Renal pelvis (tissue), 4 donors: Measurements from ENCODE around the gene ZNF318. TPM values are rescaled to one million over a fixed set of nuclear protein-coding genes. Genes with fewer than 3 reads are reported as not detected.
"Not testable (repeated sequence)": the region's sequence is repeated elsewhere in the genome, so short reads cannot be mapped to it uniquely, and the experiment has no call there.

ENCODE experiments used
- DNase-seq: peaks from one replicate; pipeline ENCODE4 v3.0.0-alpha.2; 2013
- polyA plus RNA-seq, 3 donors: library from polyadenylated mRNA; unstranded; fragments of 120-200 nt; gene quantifications; one replicate each; pipeline ENCODE4 v1.2.1, GENCODE V29; 2013; ENCODE audit not compliant: insufficient read length in 3 of 3

ZNF318 gene
- polyA plus RNA-seq, 3 donors, result 25.9 to 38.8 (median 32.9) TPM

DNA sequence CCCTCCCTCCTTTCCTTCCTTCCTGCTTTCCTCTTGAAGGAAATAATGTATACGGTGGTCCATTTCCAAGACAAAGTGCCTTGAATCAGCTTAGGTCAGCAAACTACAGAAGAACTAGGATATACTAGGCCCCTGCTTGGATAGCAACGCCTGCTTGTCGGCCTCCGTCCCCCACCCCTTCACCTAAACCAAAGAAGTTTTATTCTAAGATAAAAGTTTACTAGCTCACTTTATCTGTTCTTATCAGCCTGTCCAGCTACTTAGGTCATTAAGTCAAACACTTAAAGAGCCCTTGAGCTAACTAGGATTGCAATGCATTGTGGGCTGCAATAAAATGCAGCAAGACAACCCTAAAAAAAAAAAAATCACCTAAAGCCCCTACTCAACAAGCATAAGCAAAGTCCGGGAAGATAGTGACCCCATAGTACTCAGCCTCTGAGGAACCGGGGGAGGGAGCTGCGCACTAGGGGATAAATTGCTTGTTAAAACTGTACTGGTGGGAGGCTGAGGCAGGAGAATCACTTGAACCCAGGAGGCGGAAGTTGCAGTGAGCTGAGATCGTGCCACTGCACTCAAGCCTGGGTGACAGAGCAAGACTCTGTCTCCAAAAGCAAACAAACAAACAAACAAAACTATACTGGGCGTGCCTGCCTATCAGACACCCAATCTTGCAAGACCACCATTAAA, 21.4 kb upstream of the ZNF318 start:
- DNase-seq, result not testable (repeated sequence)

DNA sequence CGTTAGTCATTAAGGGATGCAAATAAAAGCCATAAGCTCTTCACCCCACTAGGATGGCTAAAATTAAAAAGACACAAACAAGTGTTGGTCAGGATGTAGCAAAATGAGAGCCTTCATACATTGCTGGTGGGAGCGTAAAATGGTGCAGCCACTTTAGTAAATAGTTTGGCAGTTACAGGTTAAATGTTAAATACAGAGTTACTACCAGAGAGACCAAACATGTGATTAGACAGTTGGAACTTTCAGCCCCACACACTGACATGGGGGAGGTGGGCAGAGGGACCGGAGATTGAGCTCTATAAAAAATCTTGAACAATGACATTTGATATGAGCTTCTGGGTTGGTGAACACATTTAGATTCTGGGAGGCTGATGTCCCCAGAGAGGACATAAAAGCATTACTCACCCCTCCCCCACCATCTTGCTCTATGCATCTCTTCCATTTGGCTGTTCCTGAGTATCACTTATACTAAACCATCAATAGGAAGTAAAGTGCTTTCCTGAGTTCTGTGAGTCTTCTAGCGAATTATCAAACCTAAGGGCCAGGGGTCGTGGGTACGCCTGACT, 20.4 kb upstream of the ZNF318 start:
- DNase-seq, result no peak

DNA sequence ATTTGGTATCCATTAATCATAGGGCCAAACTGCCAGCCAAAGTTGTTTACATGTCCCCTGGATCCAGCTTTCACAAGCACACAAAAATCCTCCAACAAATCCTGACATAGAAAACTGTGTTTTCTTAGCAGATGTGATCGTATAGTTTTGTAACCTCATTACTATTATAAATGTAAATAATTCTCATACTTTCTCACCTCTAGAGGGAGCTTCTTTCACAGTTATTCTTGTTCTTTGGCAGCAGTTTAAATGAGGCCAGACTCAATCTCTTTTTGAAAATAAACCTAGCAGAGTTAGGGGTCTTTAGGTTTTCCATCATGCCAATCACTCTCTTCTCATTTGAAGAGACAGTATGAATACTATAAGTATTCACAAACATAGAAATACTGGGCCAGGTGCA, 17.0 kb upstream of the ZNF318 start:
- DNase-seq, result no peak

DNA sequence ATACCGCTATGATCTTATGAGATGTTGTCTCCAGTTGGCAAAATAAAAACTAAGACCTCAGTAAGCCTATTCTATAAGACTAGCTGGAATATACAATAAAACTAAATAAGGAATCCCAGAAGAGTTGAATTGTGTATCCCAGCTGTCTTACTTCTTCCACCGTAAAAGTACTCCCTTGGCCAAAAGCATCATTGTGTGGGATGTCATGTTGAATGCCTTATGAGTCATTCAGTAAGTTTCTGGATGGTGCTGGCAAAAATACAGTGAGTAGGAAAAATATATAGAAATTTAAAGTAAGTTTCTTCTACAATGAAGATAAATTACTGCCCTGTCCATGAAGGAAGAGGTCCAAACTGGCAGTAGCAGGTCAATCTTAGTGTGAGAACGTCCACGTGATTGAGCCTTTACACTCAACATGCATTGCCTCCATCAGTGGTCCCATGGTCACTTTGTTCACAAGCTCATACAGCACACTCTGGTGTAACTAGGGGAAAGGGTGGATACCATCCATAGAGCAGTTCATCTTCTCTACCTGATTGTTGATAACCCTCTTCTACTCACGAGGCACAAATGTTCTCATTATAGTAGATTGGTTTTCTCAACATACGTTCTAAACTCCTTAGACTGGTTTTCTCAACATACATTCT, 13.7 kb upstream of the ZNF318 start:
- no peak for DNase-seq

DNA sequence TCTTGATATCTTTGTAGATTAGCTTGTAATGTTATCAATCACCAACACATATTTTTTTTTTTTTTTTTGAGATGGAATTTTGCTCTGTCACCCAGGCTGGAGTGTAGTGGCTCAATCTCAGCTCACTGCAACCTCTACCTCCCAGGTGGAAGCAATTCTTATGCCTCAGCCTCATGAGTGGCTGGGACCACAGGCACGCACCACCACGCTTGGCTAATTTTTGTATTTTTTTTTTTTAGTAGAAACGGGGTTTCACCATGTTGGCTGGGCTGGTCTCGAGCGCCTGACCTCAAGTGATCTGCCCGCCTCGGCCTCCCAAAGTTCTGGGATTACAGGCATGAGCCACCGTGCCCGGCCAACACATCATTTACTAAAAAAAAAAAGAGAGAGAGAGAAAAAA, 11.4 kb upstream of the ZNF318 start:
- not testable (repeated sequence) for DNase-seq

DNA sequence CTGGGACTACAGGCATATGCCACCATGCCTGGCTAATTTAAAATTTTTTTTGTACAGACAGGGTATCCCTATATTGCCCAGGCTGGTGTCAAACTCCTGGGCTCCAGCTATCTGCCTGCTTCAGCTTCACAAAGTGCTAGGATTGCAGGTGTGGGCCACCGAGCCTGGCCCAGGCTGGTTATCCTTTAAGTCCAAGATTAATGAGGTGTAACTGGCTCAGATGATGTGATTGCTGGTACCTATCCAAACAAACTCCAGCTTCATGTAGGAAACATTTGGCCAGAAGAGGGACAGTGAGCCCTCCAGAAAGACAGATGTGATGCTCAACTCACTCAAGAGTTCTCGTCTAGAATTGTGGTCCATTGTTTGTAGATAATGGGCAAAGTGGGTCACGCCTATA, 9.2 kb upstream of the ZNF318 start:
- DNase-seq, result no peak

DNA sequence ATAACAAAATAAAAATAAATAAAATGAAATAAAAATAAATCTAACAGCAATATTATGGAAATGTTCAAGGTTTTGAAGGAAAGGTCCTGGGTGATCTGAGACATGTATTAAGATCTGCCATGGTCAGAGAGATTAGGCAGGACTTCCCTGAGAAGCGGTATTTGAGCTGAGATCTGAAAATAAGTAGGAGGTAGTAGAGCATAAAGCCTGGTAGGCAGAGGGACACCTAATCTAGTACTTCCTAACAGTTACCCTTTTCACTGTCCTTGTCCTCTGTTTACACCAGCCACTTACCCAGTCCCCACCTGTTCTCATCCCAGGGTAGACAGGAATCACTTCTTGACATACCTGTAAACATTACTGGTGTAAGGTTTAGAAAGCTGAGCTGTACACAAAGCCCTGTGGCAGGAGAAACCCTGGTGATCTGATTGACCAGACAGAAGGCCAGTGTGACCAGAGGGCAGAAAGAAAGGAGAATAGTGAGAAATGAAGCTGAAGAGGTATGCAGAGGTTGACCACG, 8.3 kb upstream of the ZNF318 start:
- DNase-seq, result no peak

DNA sequence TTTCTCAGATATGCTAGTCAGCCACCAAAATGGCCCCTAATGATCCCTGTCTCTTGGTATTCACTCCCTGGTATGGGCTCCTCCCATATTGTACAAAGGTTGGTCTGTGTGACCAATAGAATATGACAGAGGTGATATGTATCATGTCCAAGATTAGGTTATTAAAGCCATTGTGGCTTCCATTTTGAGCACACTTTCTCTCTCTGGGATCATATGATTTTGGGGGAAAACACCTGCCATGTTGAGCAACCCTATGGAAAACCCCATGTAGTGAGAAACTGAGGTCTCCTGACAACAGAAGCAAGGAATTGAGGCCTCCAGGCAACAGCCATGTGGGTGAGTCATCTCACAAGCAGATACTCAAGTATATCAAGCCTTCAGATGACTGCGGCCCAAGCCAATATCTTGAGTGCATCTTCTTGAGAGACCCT, 7.1 kb upstream of the ZNF318 start:
- no peak for DNase-seq

DNA sequence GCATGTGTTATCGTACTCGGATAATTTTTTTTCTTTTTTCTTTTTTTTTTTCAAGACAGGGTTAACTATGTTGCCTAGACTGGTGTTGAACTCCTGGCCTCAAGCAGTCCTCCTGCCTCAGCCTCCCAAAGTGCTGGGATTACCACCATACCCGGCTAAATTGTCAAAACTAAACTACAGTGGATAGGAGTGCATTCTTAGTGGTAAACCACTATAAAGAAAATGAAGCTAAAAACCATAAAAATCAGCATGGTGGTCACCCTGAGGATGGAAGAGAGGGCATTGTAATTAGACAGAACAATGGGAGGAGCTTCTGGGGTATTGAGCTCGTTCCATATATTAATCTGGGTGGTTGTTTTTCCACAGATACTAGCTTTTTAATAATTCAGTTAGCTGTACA, 6.2 kb upstream of the ZNF318 start:
- no peak for DNase-seq

DNA sequence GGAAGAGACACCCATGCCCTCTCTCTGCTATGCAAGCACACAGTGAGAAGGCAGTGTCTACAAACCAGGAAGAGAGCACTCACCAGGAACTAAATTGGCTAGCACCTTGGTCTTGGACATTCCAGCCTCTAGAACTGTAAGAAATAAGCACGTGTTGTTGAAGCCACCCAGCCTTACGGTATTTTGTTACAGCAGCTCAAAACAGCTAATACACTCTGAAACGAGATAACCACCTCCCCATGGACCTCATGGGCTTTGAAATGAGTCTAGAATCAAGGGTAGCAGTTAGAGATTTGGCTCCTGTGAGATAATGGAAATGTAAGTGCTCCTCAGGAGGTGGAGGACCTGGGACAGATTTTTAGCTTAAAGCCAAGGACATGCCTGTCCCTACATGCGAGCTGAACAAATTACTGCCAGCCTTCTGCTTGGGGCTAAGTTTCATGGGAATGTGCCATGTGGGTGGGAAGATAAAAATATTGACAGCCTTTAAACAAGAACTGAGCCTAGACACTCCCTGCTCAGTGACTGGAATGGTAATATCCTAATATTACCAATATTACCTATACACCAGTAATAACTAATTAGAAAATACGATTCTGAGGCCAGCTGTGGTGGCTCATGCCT, 3.9 kb upstream of the ZNF318 start:
- no peak for DNase-seq

DNA sequence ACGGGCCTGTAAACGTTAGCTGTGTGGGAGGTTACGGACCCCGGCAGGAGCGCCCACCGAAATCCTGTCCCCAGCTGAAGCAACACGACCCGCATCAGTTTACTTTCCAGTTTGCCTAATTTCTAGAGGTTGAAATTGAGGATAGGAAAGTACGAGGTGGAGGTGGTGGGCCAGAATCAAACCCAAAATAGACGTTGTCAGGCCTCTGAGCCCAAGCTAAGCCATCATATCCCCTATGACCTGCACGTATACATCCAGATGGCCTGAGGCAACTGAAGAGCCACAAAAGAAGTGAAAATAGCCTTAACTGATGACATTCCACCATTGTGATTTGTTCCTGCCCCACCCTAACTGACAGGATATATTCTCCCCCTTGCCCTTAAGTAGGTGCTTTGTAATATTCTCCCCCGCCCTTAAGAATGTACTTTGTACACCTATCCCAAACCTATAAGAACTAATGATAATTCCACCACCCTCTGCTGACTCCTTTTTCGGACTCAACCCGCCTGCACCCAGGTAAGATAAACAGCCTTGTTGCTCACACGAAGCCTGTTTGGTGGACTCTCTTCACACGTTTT, 645 bp upstream of the ZNF318 start:
- DNase-seq, result not testable (repeated sequence)

DNA sequence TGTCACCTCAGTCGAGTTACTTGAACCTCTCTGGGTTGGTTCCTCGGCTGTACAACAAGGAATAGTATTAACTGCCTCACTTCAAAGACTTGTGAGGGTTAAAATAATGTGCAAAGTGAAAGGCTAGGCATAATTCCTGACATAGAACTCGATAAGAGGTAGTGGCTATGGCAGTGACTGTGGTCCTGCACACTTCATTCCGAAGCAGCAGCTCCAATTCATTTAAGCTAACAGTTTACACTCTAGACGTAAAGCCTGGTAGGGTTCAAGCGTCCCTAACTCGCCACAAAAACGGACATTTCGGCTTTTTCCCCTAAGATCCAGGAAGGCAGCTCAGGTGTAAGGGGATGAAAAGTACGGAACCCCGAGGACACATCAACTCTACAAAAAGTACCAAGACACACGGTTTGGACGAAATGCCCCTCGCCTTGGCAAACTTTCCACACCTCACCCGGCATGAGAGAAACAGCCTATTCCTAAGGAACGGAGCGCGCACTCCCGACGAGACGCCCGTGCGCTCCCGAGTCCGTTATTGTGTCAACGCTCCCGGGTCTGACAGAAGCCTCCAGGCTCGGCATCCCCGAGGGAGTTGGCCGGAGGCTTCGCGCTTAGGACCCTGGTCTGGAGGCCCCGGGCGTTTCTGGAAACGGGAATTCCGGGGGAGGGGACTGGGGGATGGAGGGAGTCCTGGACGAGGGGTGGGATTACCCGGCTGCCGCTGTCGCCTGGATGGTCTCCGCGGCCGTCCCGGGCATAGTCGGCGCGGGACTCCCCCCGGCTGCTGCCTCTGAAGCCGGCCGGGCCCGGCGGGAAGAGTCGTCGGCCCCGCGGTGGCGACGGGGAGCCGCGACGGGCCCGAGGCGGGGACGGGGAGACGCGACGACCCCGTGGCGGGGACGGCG, 937 bp downstream of the ZNF318 start:
- DNase-seq, result peak; percentile 65

DNA sequence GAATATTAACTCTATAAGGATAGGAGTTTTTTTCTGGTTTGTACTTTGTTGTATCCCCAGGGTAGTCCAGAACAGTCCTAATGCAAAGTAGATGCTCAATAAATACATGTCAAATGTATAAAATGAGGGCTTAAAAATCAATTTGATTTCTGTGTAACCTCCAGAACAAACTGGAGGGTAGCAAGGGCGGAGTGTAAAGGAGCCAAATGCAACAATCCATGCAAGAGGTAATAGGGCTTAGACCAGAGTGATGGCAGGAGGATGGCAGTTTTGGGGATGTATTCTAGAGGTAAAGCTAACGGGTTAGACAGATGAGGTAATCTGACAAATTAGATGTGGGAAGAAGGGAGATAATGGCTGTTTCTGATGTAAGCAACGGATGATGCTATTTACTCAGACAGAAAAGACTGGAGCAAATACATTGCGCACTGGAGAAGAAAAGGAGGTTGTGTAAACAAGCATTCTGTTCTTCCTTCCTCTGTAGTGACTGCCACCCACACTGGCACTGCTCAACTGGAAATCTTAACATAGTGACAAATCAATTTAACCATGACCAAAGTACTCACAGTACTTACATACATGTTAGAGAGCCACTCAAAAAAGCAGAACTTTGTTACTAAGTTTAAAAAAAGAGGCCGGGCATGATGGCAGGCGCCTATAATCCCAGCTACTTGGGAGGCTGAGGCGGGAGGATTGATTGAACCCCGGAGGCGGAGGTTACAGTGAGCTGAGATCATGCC, 2.0 kb downstream of the ZNF318 start:
- DNase-seq, result no peak

DNA sequence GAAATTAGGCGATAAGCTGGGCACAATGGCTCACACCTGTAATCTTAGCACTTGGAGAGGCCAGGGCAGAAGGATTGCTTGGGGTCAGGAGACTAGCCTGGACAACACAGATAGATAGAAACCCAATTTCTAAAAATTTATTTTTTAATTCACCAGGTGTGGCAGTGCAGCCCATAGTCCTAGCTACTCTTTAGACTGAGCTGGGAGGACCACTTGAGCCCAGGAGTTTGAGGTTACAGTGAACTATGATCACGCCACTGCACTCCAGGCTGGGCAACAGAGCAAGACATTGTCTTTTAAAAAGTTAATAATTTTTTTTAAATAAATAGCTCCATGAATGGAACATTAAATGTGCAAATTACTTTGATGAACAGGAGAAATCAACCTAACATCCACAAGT, 8.2 kb downstream of the ZNF318 start:
- DNase-seq, result no peak

DNA sequence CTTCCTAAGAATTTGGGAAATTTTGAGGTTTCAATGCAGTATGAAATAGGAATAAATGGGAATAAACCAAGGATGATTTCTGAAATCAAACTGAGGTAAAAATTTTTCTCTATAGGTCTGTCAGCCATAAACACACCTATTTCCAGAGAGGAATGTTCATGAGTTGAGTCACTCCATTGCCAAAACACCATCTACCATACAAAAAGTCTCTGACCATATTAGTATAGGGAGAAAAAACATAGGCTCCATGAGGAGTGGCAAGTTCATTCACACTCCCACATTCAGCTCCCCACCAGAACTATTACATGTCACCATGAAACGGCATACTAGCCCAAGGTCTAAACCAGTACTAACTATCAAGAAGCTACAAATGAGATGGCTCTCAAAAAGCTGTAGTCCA, 9.6 kb downstream of the ZNF318 start:
- DNase-seq, result no peak

DNA sequence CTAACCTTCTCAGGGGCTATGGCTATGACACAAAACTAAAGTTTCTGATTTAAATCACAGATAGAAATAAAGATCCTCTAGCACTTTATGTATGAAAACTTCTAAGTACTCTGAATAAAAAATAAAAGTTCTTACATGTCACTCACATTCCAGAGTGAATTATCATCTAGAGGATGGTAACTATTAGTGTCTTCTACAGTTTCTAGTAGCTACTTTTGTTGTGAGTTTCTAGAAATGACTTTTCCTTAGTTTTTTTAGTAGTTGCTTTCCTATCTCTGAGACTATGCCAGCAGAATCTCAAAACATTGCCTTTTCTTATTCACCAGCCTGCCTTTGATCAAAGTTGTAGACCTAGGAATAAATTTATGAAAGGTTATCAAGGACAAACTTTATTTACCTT, 10.1 kb downstream of the ZNF318 start:
- DNase-seq, result no peak

DNA sequence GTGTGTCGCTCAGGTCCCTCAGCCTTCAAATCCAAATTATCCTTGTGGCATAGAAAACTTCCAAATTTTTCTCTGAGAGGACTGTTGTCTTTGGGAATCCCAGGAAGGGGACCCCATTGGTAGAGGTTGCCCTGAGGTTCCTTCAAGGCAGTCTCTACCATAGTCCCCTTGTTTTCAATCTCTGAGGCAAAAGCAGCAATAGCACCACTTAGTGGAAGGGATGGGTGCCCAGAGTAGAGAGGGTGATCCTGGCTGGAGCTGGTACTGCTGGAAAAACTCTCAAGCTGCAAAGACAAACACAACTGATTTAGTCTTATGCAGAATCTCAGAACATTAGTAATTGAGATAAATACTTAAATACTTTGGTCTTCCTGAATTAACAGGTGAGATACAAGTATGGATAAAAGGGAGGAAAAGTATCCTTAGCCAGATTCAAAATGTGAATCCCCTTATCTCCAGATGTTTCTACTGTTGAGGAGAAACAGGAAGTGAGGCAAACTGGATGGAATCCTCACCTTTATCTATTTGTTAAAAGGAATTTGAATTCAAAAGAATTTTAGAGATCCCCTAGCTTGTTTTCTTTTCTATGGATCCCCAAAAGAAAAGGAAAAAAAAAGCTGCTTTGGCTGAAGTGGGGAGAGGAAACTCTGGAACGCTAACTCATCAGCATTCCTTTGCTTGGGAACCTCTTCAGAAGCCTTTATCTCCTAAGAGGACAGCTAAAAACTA, 13.4 kb downstream of the ZNF318 start:
- DNase-seq, result no peak

DNA sequence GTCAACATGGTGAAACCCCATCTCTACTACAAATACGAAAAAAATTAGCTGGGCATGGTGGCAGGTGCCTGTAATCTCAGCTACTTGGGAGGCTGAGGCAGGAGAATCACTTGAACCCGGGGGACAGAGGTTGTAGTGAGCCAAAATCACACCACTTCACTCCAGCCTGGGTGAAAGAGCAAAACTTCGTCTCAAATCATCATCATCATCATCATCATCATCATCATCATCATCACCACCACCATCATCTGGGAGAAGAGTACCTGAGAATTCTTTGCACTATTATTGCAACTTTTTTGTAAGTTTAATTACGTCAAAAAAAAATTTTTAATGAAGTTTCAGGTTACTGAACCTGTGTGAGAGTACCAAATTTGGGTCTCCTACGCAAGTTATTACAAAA, 17.5 kb downstream of the ZNF318 start:
- not testable (repeated sequence) for DNase-seq

DNA sequence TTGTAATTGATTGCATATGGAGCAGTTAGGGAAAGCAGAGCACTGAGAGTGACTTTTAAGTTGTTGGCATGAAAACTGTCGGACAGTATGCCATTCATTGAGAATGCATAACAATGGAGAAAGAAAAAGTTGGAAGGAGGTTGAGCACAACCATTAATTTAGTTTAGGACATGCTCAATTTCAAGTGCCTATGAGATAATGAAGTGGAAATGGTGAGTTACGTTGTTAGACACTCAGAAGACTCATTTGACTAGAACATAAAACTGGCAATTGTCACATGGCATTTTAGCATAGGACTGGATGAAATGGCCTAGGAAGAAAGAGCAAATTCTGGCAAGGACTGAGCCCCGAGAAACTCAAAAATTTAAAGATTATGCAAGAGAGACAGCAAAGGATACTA, 22.0 kb downstream of the ZNF318 start:
- no peak for DNase-seq

DNA sequence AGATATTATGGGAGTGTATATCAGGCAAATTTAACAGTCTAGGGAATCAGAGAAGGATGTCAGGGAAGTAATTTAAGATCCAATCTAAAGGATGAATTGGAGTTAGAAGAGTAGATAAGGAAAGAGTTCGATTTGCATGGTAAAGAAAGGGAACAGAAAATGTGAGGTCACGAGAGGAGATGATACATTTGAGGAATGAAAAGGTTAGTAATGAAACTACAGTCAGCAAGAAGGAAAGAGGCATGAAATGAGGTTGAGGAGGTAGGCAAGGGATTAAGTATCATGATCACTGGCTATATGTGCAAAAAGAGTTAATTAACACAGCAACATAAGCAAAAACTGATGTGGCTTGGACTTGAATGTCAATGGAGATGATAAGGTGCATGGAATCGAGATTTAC, 22.4 kb downstream of the ZNF318 start:
- no peak for DNase-seq
